HL-60 (cell line): ENCODE results near the gene WDR7.

ENCODE experiments used
- DNase-seq, 2 experiments: peaks; one replicate each; pipeline ENCODE4 v3.0.0-alpha.2; 2010 to 2020; ENCODE audit warnings: low read depth in 1 of 2, low spot score in 1 of 2
- H3K27ac ChIP-seq: fragments of 250-450 bp; sonication (Bioruptor Pico); replicated peaks from 2 replicates; pipeline ENCODE4 v1.5.1; 2020; ENCODE audit warnings: mild to moderate bottlenecking, moderate library complexity
- H3K27me3 ChIP-seq: fragments of 250-450 bp; sonication (Bioruptor Pico); 2 replicates; pipeline ENCODE4 v1.5.1; 2021; ENCODE audit warnings: mild to moderate bottlenecking, moderate library complexity; ENCODE audit not compliant: insufficient read depth, poor library complexity, severe bottlenecking
- H3K4me3 ChIP-seq: replicated peaks from 2 replicates; pipeline ENCODE4 v1.5.1; 2011; ENCODE audit warnings: mild to moderate bottlenecking, control low read depth, low read length; ENCODE audit not compliant: insufficient read depth
- CTCF ChIP-seq: IDR thresholded peaks from one replicate; pipeline ENCODE4 v1.5.1; 2011; ENCODE audit warnings: low read length, control low read depth, inconsistent platforms; ENCODE audit not compliant: insufficient read depth
- GABPA ChIP-seq: IDR thresholded peaks from 2 replicates; pipeline ENCODE4 v1.6.1; 2012; ENCODE audit warnings: low read depth
- POLR2AphosphoS5 ChIP-seq: IDR thresholded peaks from 2 replicates; pipeline ENCODE4 v1.6.1; 2012; ENCODE audit warnings: low read depth
- REST ChIP-seq: IDR thresholded peaks from 2 replicates; pipeline ENCODE4 v1.6.1; 2012; ENCODE audit warnings: low read depth; ENCODE audit not compliant: insufficient replicate concordance
- SPI1 ChIP-seq: IDR thresholded peaks from 2 replicates; pipeline ENCODE4 v1.6.1; 2012; ENCODE audit warnings: low read depth, mild to moderate bottlenecking, borderline replicate concordance

Gene WDR7

GRCh38 chr18:56795381-56795780 is 144.2 kb downstream of the WDR7 start:
- Histone ChIP-seq H3K27ac (no peak overlapping the region), H3K27me3 (no peaks in the 10 kb centered on the region), H3K4me3 (no peak overlapping the region)
- TF ChIP-seq CTCF (no peak), SPI1 (no peak), REST (no peak), GABPA (no peak), POLR2AphosphoS5 (no peak)
- DNase-seq = no peak

GRCh38 chr18:56799756-56800155 is 148.6 kb downstream of the WDR7 start:
- Histone ChIP-seq H3K27ac (no peak overlapping the region), H3K4me3 (no peak overlapping the region), H3K27me3 (no peaks in the 10 kb centered on the region)
- TF ChIP-seq CTCF = no peak
- TF ChIP-seq POLR2AphosphoS5 = no peak
- no peak for TF ChIP-seq REST
- no peak for TF ChIP-seq GABPA
- no peak for TF ChIP-seq SPI1
- DNase-seq = no peak

- Histone ChIP-seq H3K27me3 (no peaks in the 10 kb centered on the region), H3K4me3 (no peak overlapping the region), H3K27ac (no peak overlapping the region)
- TF ChIP-seq GABPA = no peak
- no peak for TF ChIP-seq CTCF
- no peak for TF ChIP-seq SPI1
- no peak for TF ChIP-seq POLR2AphosphoS5
- no peak for TF ChIP-seq REST
- no peak for DNase-seq
Measured at GRCh38 chr18:56803051-56803450, 151.9 kb downstream of the WDR7 start.
